MCF 10A (cell line): Measurements from ENCODE around the gene SH3GL3. TPM values are rescaled to one million over a fixed set of nuclear protein-coding genes. Genes with fewer than 3 reads are reported as not detected.

ENCODE experiments used
- Bru-seq: library from RNA; stranded (reverse); fragments of 400-500 nt; gene quantifications from one replicate; lab custom pipeline; 2021; lab: Mats Ljungman, UMichigan
- BruChase-seq, 2 experiments: library from RNA; stranded (reverse); fragments of 400-500 nt; gene quantifications; one replicate each; lab custom pipeline; 2021; lab: Mats Ljungman, UMichigan
- BruUV-seq: library from RNA; stranded (reverse); fragments of 400-500 nt; replicated peaks from 2 replicates; lab custom pipeline; 2021; lab: Mats Ljungman, UMichigan
- CTCF ChIA-PET: fragments of 300-600 bp; sonication (Branson Sonifier 250); formaldehyde crosslinking; extraction: SDS; loops from one replicate; lab custom pipeline; 2021; ENCODE audit warnings: antibody characterized with exemption, inconsistent platforms; lab: Yijun Ruan, JAX
- POLR2A ChIA-PET: fragments of 300-600, 350-650 bp; sonication (Branson Sonifier 250); formaldehyde crosslinking; extraction: SDS; loops from one replicate; lab custom pipeline; 2020; ENCODE audit warnings: antibody characterized with exemption, inconsistent platforms; lab: Yijun Ruan, JAX
- DNase-seq: peaks from one replicate; pipeline ENCODE4 v3.0.0-alpha.2; 2018; ENCODE audit not compliant: unreplicated experiment
- H3K27ac Mint-ChIP-seq: one replicate; pipeline ENCODE4 v1.8.0; 2022; ENCODE audit warnings: mild to moderate bottlenecking, low read depth, mixed read lengths; ENCODE audit not compliant: unreplicated experiment
- H3K27me3 Mint-ChIP-seq: one replicate; pipeline ENCODE4 v1.8.0; 2022; ENCODE audit warnings: mixed read lengths; ENCODE audit not compliant: insufficient read depth, unreplicated experiment
- H3K36me3 Mint-ChIP-seq: one replicate; pipeline ENCODE4 v1.8.0; 2022; ENCODE audit warnings: mild to moderate bottlenecking, moderate library complexity, mixed read lengths; ENCODE audit not compliant: insufficient read depth, unreplicated experiment
- H3K4me1 Mint-ChIP-seq: one replicate; pipeline ENCODE4 v1.8.0; 2022; ENCODE audit warnings: mixed read lengths; ENCODE audit not compliant: insufficient read depth, unreplicated experiment
- H3K4me3 Mint-ChIP-seq: one replicate; pipeline ENCODE4 v1.8.0; 2022; ENCODE audit warnings: mild to moderate bottlenecking, moderate library complexity, mixed read lengths; ENCODE audit not compliant: unreplicated experiment
- H3K9me3 Mint-ChIP-seq: one replicate; pipeline ENCODE4 v1.8.0; 2022; ENCODE audit warnings: mixed read lengths; ENCODE audit not compliant: unreplicated experiment
- CTCF ChIP-seq: fragments of 200-600 bp; IDR thresholded peaks from one replicate; pipeline ENCODE4 v1.8.0; 2022; ENCODE audit warnings: antibody characterized with exemption, mild to moderate bottlenecking; ENCODE audit not compliant: unreplicated experiment
- intact Hi-C: fragments of 100-400 bp; cut with micrococcal nuclease; formaldehyde crosslinking; loops from 2 replicates; pipeline ENCODE4 v1.14.1; 2022
- long read RNA-seq: library from polyadenylated mRNA; stranded (forward); transcript quantifications from one replicate; pipeline ENCODE4 v2.0.0, GENCODE V29; 2022
- total RNA-seq: library from RNA; stranded (reverse); gene quantifications from 2 replicates; pipeline ENCODE4 v1.2.3, GENCODE V29; 2022

The SH3GL3 gene
- total RNA-seq (0.19 TPM in 1 of 2 replicates, not detected in the other), Bru-seq, nascent RNA (percentile 15 among the genes with signal in this experiment), BruChase-seq, experiment 1, labeled RNA remaining after a 6-hour chase (percentile 12 among the genes with signal in this experiment), BruChase-seq, experiment 2, labeled RNA remaining after a 2-hour chase (percentile 15 among the genes with signal in this experiment)
- long read RNA-seq = 0 reads

GRCh38 chr15:83446904-83447709 lies at the start of gene SH3GL3:
Gene SH3GL3, plus strand, starts transcription at chr15:83447341. Its CDS starts 193 bp downstream, at chr15:83447534.
- Mint-ChIP-seq H3K4me1 (peaks cover 11% of the 10 kb centered on the region), H3K27ac (peak within 1 kb of the TSS; percentile 68), H3K36me3 (no peaks in the 10 kb centered on the region), H3K4me3 (peak within 1 kb of the TSS; percentile 91), H3K9me3 (no peaks in the 10 kb centered on the region), H3K27me3 (peaks cover 16% of the 10 kb centered on the region)
- peak; percentile 82 for DNase-seq
- ChIA-PET CTCF (interaction anchor here (0.6 to 9.0 kb wide), 14 partner anchors 10 to 588 kb away, joined by 3 to 158 read pairs (median 5); no protein-coding TSS in a partner anchor), POLR2A (interaction anchor here (0.7 to 1.0 kb wide), 4 partner anchors 11 to 114 kb away, joined by 3 to 5 read pairs (median 4); no protein-coding TSS in a partner anchor)
- BruUV-seq = no TSS peak
- intact Hi-C loops = loop anchor here (1.0 kb wide), 1 partner anchor 112 kb away; no protein-coding TSS in a partner anchor
- TF ChIP-seq CTCF = peak; percentile 51

GRCh38 chr15:83398626-83399025 lies 48.5 kb upstream of the SH3GL3 start:
- CTCF ChIA-PET = no interaction called here

GRCh38 chr15:83404121-83404520 lies 43.0 kb upstream of the SH3GL3 start:
- Mint-ChIP-seq H3K36me3 (no peaks in the 10 kb centered on the region), H3K4me1 (no peaks in the 10 kb centered on the region), H3K9me3 (no peaks in the 10 kb centered on the region), H3K4me3 (no peak overlapping the region), H3K27me3 (no peaks in the 10 kb centered on the region), H3K27ac (no peak overlapping the region)
- no peak for TF ChIP-seq CTCF
- BruUV-seq = no TSS peak
- intact Hi-C loops = no loop called here
- CTCF ChIA-PET = interaction anchor here (0.5 to 0.6 kb wide), 2 partner anchors 21 to 36 kb away, joined by 3 to 6 read pairs; no protein-coding TSS in a partner anchor
- DNase-seq = no peak
- POLR2A ChIA-PET = interaction anchor here (0.6 kb wide), 1 partner anchor 44 kb away, joined by 3 read pairs; no protein-coding TSS in a partner anchor

More at GRCh38 chr15:83398626-83399025, 48.5 kb upstream of the SH3GL3 start:
- no peak for TF ChIP-seq CTCF
- intact Hi-C loops = no loop called here
- no peaks in the 10 kb centered on the region for H3K9me3 Mint-ChIP-seq
- H3K36me3 Mint-ChIP-seq = no peaks in the 10 kb centered on the region
- H3K4me1 Mint-ChIP-seq = peaks cover 6% of the 10 kb centered on the region
- no TSS peak for BruUV-seq
- POLR2A ChIA-PET = interaction anchor here (0.6 to 1.6 kb wide), 2 partner anchors 18 to 94 kb away, joined by 3 to 7 read pairs; no protein-coding TSS in a partner anchor
- no peaks in the 10 kb centered on the region for H3K27me3 Mint-ChIP-seq
- no peak overlapping the region for H3K4me3 Mint-ChIP-seq
- peak overlapping the region; percentile 15 for H3K27ac Mint-ChIP-seq
- peak; percentile 54 for DNase-seq

- no peaks in the 10 kb centered on the region for H3K4me1 Mint-ChIP-seq
Measured at GRCh38 chr15:83410532-83410931, 36.6 kb upstream of the SH3GL3 start.

More at GRCh38 chr15:83410532-83410931, 36.6 kb upstream of the SH3GL3 start:
- H3K4me3 Mint-ChIP-seq = no peak overlapping the region
- TF ChIP-seq CTCF = no peak
- H3K36me3 Mint-ChIP-seq = no peaks in the 10 kb centered on the region
- H3K9me3 Mint-ChIP-seq = no peaks in the 10 kb centered on the region
- H3K27ac Mint-ChIP-seq = no peak overlapping the region
- POLR2A ChIA-PET = no interaction called here
- CTCF ChIA-PET = no interaction called here
- no peaks in the 10 kb centered on the region for H3K27me3 Mint-ChIP-seq
- intact Hi-C loops = no loop called here
- BruUV-seq = no TSS peak
- DNase-seq = no peak
